A549 treated with AZD2906 at 1 μM for 4 hours (cell line): Measurements from ENCODE around the gene ENHO. TPM values are rescaled to one million over a fixed set of nuclear protein-coding genes. Genes with fewer than 3 reads are reported as not detected.

Experiments
- total RNA-seq: library from RNA; stranded (reverse); fragments of 200-300 nt; extraction: Qiagen RNA extraction; gene quantifications from 5 replicates; pipeline ENCODE4 v1.2.3, GENCODE V29; 2022

The ENHO gene
- total RNA-seq = 0.94 to 2.8 TPM (median 2.0 TPM) in 5 replicates

DNA sequence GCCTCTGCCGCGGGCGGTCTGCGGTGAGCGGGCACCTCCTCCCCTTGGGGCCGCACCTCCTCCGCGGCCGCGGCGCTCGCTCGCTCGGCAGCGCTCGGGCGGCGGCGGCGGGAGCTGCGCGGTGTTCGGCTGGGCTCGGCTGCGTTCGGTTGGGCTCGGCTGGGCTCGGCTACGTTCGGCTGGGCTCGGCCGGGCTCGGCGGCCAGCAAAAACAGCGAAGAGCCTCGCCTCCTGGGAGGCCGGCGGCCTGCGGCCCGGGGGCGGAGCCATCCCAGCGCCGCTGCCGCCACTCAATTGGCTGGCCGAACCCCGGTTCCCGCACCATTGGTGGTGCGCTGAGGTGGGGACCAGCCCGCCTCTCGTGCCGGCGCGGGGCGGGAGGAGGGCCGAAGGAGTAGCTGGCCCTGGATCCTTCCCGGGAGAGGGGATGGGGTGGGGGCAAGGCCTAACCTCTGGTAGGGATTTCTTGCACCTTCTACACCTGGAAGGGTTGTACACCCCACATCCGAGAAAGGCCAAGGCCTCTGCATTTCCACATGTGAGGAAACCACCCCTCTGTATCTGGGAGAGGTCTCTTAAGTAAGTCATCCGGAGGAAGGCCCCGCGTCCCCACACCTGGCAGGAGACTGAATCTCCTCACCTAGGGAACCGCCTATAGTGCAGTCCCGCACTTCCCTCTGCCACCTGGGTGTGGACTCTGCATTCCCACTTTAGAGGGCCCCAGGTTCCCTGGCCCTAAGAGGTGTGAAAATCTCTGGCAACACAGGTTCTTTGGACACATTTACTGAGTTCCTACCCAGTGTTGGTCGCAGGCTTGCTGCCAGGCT, at the start of gene ENHO:
Gene ENHO (minus strand): TSS at position 20 of the 827 bp plus-strand sequence. CDS start 1,295 bp downstream, outside the sequence.

Other genes starting within 250 kb of the ENHO start
- gene KIF24, start 193.7 kb downstream of the ENHO start, total RNA-seq = 2.9 to 3.5 TPM (median 3.2 TPM) in 5 replicates
- gene NUDT2, start 193.4 kb downstream of the ENHO start, total RNA-seq = 23.5 to 24.9 TPM (median 23.9 TPM) in 5 replicates
- 5.3 to 7.8 TPM (median 6.9 TPM) in 5 replicates for gene MYORG, start 146.1 kb downstream of the ENHO start, total RNA-seq
- 15.0 to 18.1 TPM (median 16.0 TPM) in 5 replicates for gene FAM219A, start 64.4 kb downstream of the ENHO start, total RNA-seq
- gene DNAI1, start 64.2 kb downstream of the ENHO start, total RNA-seq = 0.10 to 0.51 TPM (median 0.18 TPM) in 5 replicates
- gene CNTFR, start 66.7 kb upstream of the ENHO start, total RNA-seq = 0.06 to 0.14 TPM (median 0.12 TPM) in 5 replicates
- gene RPP25L, start 89.1 kb upstream of the ENHO start, total RNA-seq = 39.5 to 48.6 TPM (median 45.9 TPM) in 5 replicates
- gene DCTN3, start 97.5 kb upstream of the ENHO start, total RNA-seq = 102 to 113 TPM (median 108 TPM) in 5 replicates
- gene ARID3C, start 106.1 kb upstream of the ENHO start, total RNA-seq = 0.11 to 0.32 TPM (median 0.17 TPM) in 5 replicates
- 155 to 203 TPM (median 193 TPM) in 5 replicates for gene SIGMAR1, start 114.8 kb upstream of the ENHO start, total RNA-seq
- 12.8 to 18.9 TPM (median 17.6 TPM) in 5 replicates for gene GALT, start 123.7 kb upstream of the ENHO start, total RNA-seq
- gene IL11RA, start 129.2 kb upstream of the ENHO start, total RNA-seq = 3.9 to 6.4 TPM (median 5.6 TPM) in 5 replicates
- 0.14 to 0.33 TPM (median 0.24 TPM) in 4 of 5 replicates, not detected in the other for gene CCL27, start 139.7 kb upstream of the ENHO start, total RNA-seq
- gene CCL19, start 168.3 kb upstream of the ENHO start, total RNA-seq = not detected in 5 replicates
- not detected in 5 replicates for gene CCL21, start 187.1 kb upstream of the ENHO start, total RNA-seq